ENCODE measurements around the gene NUAK1.

NUAK1 gene

GRCh38 chr12:106138633-106139421 is at the start of gene NUAK1:
Gene NUAK1 (minus strand): TSS chr12:106138954. CDS start chr12:106138653, 301 bp downstream.
- DNase-seq (ENCODE audit: low read depth), result no peak

- DNase-seq (ENCODE audit: low read depth), result no peak
Observed at GRCh38 chr12:106188256-106188655, 49.5 kb upstream of the NUAK1 start.

GRCh38 chr12:106187842-106188241 is 49.1 kb upstream of the NUAK1 start:
- no peak for DNase-seq (ENCODE audit: low read depth)

- DNase-seq (ENCODE audit: low read depth), result no peak
Observed at GRCh38 chr12:106187155-106187789, 48.5 kb upstream of the NUAK1 start.

GRCh38 chr12:106183735-106184134 is 45.0 kb upstream of the NUAK1 start:
- no peak for DNase-seq (ENCODE audit: low read depth)

GRCh38 chr12:106181401-106182114 is 42.8 kb upstream of the NUAK1 start:
- DNase-seq (ENCODE audit: low read depth), result no peak

- DNase-seq (ENCODE audit: low read depth), result no peak
Observed at GRCh38 chr12:106179086-106179485, 40.3 kb upstream of the NUAK1 start.

GRCh38 chr12:106178562-106178961 is 39.8 kb upstream of the NUAK1 start:
- DNase-seq (ENCODE audit: low read depth), result no peak

- no peak for DNase-seq (ENCODE audit: low read depth)
Observed at GRCh38 chr12:106176560-106176959, 37.8 kb upstream of the NUAK1 start.

GRCh38 chr12:106174876-106175275 is 36.1 kb upstream of the NUAK1 start:
- DNase-seq (ENCODE audit: low read depth), result no peak

GRCh38 chr12:106173442-106173841 is 34.7 kb upstream of the NUAK1 start:
- DNase-seq (ENCODE audit: low read depth), result no peak

- no peak for DNase-seq (ENCODE audit: low read depth)
Observed at GRCh38 chr12:106171117-106171750, 32.5 kb upstream of the NUAK1 start.

GRCh38 chr12:106170285-106170684 is 31.5 kb upstream of the NUAK1 start:
- no peak for DNase-seq (ENCODE audit: low read depth)

- DNase-seq (ENCODE audit: low read depth), result no peak
Observed at GRCh38 chr12:106163712-106164111, 25.0 kb upstream of the NUAK1 start.

- DNase-seq (ENCODE audit: low read depth), result no peak
Observed at GRCh38 chr12:106161491-106161890, 22.7 kb upstream of the NUAK1 start.

GRCh38 chr12:106160915-106161314 is 22.2 kb upstream of the NUAK1 start:
- DNase-seq (ENCODE audit: low read depth), result no peak

GRCh38 chr12:106157802-106158201 is 19.0 kb upstream of the NUAK1 start:
- DNase-seq (ENCODE audit: low read depth), result no peak

GRCh38 chr12:106154751-106155273 is 16.1 kb upstream of the NUAK1 start:
- no peak for DNase-seq (ENCODE audit: low read depth)

GRCh38 chr12:106152334-106152733 is 13.6 kb upstream of the NUAK1 start:
- no peak for DNase-seq (ENCODE audit: low read depth)

- no peak for DNase-seq (ENCODE audit: low read depth)
Observed at GRCh38 chr12:106150555-106150954, 11.8 kb upstream of the NUAK1 start.

- DNase-seq (ENCODE audit: low read depth), result no peak
Observed at GRCh38 chr12:106149096-106149784, 10.5 kb upstream of the NUAK1 start.

GRCh38 chr12:106147956-106148355 is 9.2 kb upstream of the NUAK1 start:
- no peak for DNase-seq (ENCODE audit: low read depth)

All from activated T-cell treated with anti-CD3 and anti-CD28 coated beads for 1 hour (primary cell).